AG04450 (cell line): ENCODE measurements around the gene PAX5. TPM values are rescaled to one million over a fixed set of nuclear protein-coding genes. Genes with fewer than 3 reads are reported as not detected.
A peak's percentile ranks its signal among the peaks of the same experiment; 100 is the strongest.

ENCODE experiments used
- CTCF ChIA-PET: fragments of 300-600, 350-600 bp; formaldehyde crosslinking; extraction: SDS; loops from one replicate; lab custom pipeline; 2022; ENCODE audit warnings: antibody characterized with exemption, inconsistent platforms; lab: Charles Lee
- POLR2A ChIA-PET: fragments of 350-600 bp; formaldehyde crosslinking; extraction: SDS; loops from one replicate; lab custom pipeline; 2021; ENCODE audit warnings: antibody characterized with exemption, inconsistent platforms; lab: Yijun Ruan, JAX
- DNase-seq: peaks from one replicate; pipeline ENCODE4 v3.0.0-alpha.2; 2011; ENCODE audit warnings: low read depth, low spot score
- H3K27ac ChIP-seq: one replicate; pipeline ENCODE4 v1.5.1; 2012; ENCODE audit warnings: low read depth, low read length, control low read depth
- H3K27me3 ChIP-seq: one replicate; pipeline ENCODE4 v1.6.0; 2012; ENCODE audit warnings: low read length; ENCODE audit not compliant: control insufficient read depth, insufficient read depth
- H3K4me3 ChIP-seq: 2 replicates; pipeline ENCODE4 v1.5.1; 2011; ENCODE audit warnings: mild to moderate bottlenecking, low read depth, low read length, control low read depth
- H3K9me3 ChIP-seq: 2 replicates; pipeline ENCODE4 v1.5.1; 2012; ENCODE audit warnings: low read length; ENCODE audit not compliant: control insufficient read depth, insufficient read depth
- polyA plus RNA-seq: library from polyadenylated mRNA; depleted of rRNA; stranded (reverse); fragments of >200 nt; gene quantifications from 2 replicates; pipeline ENCODE4 v1.2.3, GENCODE V29; 2011; rRNA removed
- small RNA-seq: library from RNA; depleted of rRNA; stranded (forward); fragments of <200 nt; gene quantifications from one replicate; pipeline ENCODE3, GENCODE V24; 2012; ENCODE audit warnings: low read depth; ENCODE audit not compliant: insufficient read length
- TF ChIP-seq, protein P1 (sequence below): IDR thresholded peaks from 2 replicates; pipeline ENCODE4 v1.5.1; 2011; ENCODE audit warnings: low read depth, low read length, control low read depth, inconsistent platforms

Gene PAX5
- polyA plus RNA-seq, 1 experiment, result not detected

DNA sequence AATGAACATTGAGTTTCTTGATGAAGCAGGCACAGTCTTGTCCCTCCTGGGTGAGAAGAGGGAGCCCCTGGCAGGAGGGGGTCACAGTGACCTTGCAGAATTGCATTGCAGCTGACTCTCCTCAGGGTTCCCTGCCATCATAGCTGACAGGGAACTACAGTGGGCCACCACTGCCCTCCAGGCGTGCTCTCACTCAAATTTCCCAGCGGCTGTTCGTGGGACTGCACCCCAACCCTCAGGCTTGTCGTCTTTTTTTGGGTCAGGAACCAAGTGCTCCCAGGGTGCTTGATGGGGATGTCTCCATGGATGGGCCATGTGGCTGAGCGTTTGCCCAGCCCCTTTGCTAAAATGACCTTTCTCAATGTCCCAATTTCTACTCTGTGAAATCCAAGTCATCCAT is 245.5 kb downstream of the PAX5 start:
- DNase-seq, result no peak
- TF ChIP-seq, protein P1, sequence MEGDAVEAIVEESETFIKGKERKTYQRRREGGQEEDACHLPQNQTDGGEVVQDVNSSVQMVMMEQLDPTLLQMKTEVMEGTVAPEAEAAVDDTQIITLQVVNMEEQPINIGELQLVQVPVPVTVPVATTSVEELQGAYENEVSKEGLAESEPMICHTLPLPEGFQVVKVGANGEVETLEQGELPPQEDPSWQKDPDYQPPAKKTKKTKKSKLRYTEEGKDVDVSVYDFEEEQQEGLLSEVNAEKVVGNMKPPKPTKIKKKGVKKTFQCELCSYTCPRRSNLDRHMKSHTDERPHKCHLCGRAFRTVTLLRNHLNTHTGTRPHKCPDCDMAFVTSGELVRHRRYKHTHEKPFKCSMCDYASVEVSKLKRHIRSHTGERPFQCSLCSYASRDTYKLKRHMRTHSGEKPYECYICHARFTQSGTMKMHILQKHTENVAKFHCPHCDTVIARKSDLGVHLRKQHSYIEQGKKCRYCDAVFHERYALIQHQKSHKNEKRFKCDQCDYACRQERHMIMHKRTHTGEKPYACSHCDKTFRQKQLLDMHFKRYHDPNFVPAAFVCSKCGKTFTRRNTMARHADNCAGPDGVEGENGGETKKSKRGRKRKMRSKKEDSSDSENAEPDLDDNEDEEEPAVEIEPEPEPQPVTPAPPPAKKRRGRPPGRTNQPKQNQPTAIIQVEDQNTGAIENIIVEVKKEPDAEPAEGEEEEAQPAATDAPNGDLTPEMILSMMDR, result peak; percentile 32; the same call in 1 of the 2 replicates
- H3K27me3 ChIP-seq, result no peaks in the 10 kb centered on the region
- peaks cover 4% of the 10 kb centered on the region for H3K9me3 ChIP-seq
- CTCF ChIA-PET, result no interaction called here
- no peak overlapping the region for H3K27ac ChIP-seq
- H3K4me3 ChIP-seq, result no peak overlapping the region
- POLR2A ChIA-PET, result no interaction called here

DNA sequence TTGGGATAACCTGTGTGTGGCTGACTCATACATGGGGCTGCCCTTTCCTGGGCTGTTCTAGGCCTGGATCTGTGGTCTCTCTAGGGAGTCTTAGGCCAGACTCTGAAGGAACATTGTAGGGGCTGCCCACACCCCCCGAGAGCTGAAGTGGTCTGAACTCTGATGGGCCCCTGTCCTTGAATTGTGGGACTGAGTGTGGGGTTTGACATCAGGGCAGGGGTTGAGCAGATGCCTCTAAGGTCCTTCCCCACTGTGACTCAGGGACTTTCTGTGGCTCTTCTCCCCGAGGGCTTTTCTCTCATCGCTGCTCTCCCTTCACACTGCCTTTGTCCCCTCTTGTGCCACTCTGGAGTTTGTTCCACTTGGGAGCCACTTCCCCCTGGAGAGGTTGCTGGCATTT is 246.4 kb downstream of the PAX5 start:
- POLR2A ChIA-PET, result no interaction called here
- Histone ChIP-seq H3K27ac (no peak overlapping the region), H3K9me3 (no peaks in the 10 kb centered on the region), H3K27me3 (peaks cover 1% of the 10 kb centered on the region), H3K4me3 (no peak overlapping the region)
- no peak for DNase-seq
- TF ChIP-seq, protein P1, result no peak
- CTCF ChIA-PET, result no interaction called here

Small RNA genes within 50 kb of the gene (small RNA-seq; reads per million reads assigned to genes)
- not detected for gene MIR4475
- not detected for gene MIR4476
- not detected for gene MIR4540

Other genes starting within 250 kb of the PAX5 start
- gene ZCCHC7, start 86.3 kb upstream of the PAX5 start, polyA plus RNA-seq, result 20.9 and 21.6 TPM in 2 replicates